ENCODE results near the gene EDA. TPM values are rescaled to one million over a fixed set of nuclear protein-coding genes. Genes with fewer than 3 reads are reported as not detected.

Gene EDA
- total RNA-seq, 2 donors from 2014 or later, result 2.3 TPM

GRCh38 chrX:70042399-70043371 is 426.8 kb downstream of the EDA start:
- DNase-seq (no peak), ATAC-seq (no peak)
- intact Hi-C loops (cut with DNase I, micrococcal nuclease), result no loop called here

GRCh38 chrX:70043685-70044084 is 427.8 kb downstream of the EDA start:
- intact Hi-C loops (cut with DNase I, micrococcal nuclease), result no loop called here
- no peak for ATAC-seq
- no peak for DNase-seq

- no peak for ATAC-seq
- intact Hi-C loops (cut with DNase I, micrococcal nuclease), result no loop called here
- DNase-seq, result no peak
These were observed 428.8 kb downstream of the EDA start for GRCh38 chrX:70044541-70045245.

- no peak for ATAC-seq
- intact Hi-C loops (cut with DNase I, micrococcal nuclease), result no loop called here
- DNase-seq, result no peak
These were observed 431.1 kb downstream of the EDA start for GRCh38 chrX:70046978-70047377.

- DNase-seq (no peak), ATAC-seq (no peak)
- intact Hi-C loops (cut with DNase I, micrococcal nuclease), result no loop called here
These were observed 433.5 kb downstream of the EDA start for GRCh38 chrX:70049406-70049805.

GRCh38 chrX:70049925-70050324 is 434.0 kb downstream of the EDA start, which contains the start of gene AWAT2:
TSS of gene AWAT2 (minus strand) at chrX:70049938. CDS start at chrX:70049932, 6 bp downstream.
- intact Hi-C loops (cut with DNase I, micrococcal nuclease), result no loop called here
- DNase-seq (no peak), ATAC-seq (no peak)

- ATAC-seq (no peak), DNase-seq (no peak)
- intact Hi-C loops (cut with DNase I, micrococcal nuclease), result no loop called here
These were observed 437.1 kb downstream of the EDA start for GRCh38 chrX:70052895-70053615.

GRCh38 chrX:70054391-70054790 is 438.5 kb downstream of the EDA start:
- ATAC-seq, result no peak
- DNase-seq, result no peak
- intact Hi-C loops (cut with DNase I, micrococcal nuclease), result no loop called here

- intact Hi-C loops (cut with DNase I, micrococcal nuclease), result no loop called here
- ATAC-seq, result no peak
- no peak for DNase-seq
These were observed 446.2 kb downstream of the EDA start, which contains the start of gene OTUD6A for GRCh38 chrX:70062076-70062475. TSS of gene OTUD6A (plus strand) at chrX:70062457. CDS start at chrX:70062525, 68 bp downstream.

GRCh38 chrX:70062961-70063550 is 447.1 kb downstream of the EDA start:
- ATAC-seq (no peak), DNase-seq (no peak)

GRCh38 chrX:70066646-70067045 is 450.7 kb downstream of the EDA start:
- intact Hi-C loops (cut with DNase I, micrococcal nuclease), result no loop called here
- DNase-seq (no peak), ATAC-seq (no peak)

More at GRCh38 chrX:70062961-70063550, 447.1 kb downstream of the EDA start:
- intact Hi-C loops (cut with DNase I, micrococcal nuclease), result no loop called here

GRCh38 chrX:70079297-70079696 is 463.4 kb downstream of the EDA start:
- ATAC-seq, result no peak
- intact Hi-C loops (cut with DNase I, micrococcal nuclease), result no loop called here
- DNase-seq, result no peak

- DNase-seq (no peak), ATAC-seq (no peak)
- intact Hi-C loops (cut with DNase I, micrococcal nuclease), result no loop called here
These were observed 464.0 kb downstream of the EDA start for GRCh38 chrX:70079870-70080269.

- DNase-seq (no peak), ATAC-seq (no peak)
- intact Hi-C loops (cut with DNase I, micrococcal nuclease), result no loop called here
These were observed 466.8 kb downstream of the EDA start for GRCh38 chrX:70082723-70083122.

GRCh38 chrX:70084592-70085240 is 468.8 kb downstream of the EDA start:
- ATAC-seq (no peak), DNase-seq (no peak)
- intact Hi-C loops (cut with DNase I, micrococcal nuclease), result no loop called here

- DNase-seq (peak in 1 of 2 donors; percentile 15), ATAC-seq (peak; percentile 77)
- intact Hi-C loops (cut with DNase I, micrococcal nuclease), result no loop called here
These were observed 472.1 kb downstream of the EDA start for GRCh38 chrX:70087857-70088630.

- intact Hi-C loops (cut with DNase I, micrococcal nuclease), result no loop called here
- DNase-seq (no peak), ATAC-seq (no peak)
These were observed 472.8 kb downstream of the EDA start for GRCh38 chrX:70088751-70089150.
